H1 (cell line): ENCODE results near the gene CUX1.

Experiments used
- CTCF ChIP-seq, 3 experiments: IDR thresholded peaks; 1 replicate in 2 of 3; 2 replicates in 1 of 3; pipeline versions ENCODE4 v1.5.1 to v1.6.1; 2011; ENCODE audit warnings: low read length in 3 of 3, mild to moderate bottlenecking in 3 of 3, inconsistent platforms in 2 of 3, low read depth in 1 of 3, moderate library complexity in 1 of 3; ENCODE audit not compliant: insufficient read depth in 1 of 3; ENCODE audit errors: control extremely low read depth in 1 of 3
- EP300 ChIP-seq, 2 experiments: IDR thresholded peaks; 1 replicate in 1 of 2; 2 replicates in 1 of 2; pipeline ENCODE4 v1.6.1; 2011 to 2012; ENCODE audit warnings: low read depth in 2 of 2, low read length in 2 of 2, mild to moderate bottlenecking in 2 of 2, borderline replicate concordance in 1 of 2, inconsistent platforms in 1 of 2, moderate library complexity in 1 of 2
- EZH2 ChIP-seq: fragments of 200-600 bp; sonication (generic); IDR thresholded peaks from 2 replicates; pipeline ENCODE4 v1.7.1; 2012; ENCODE audit warnings: low read depth, mild to moderate bottlenecking, moderate library complexity, low read length, inconsistent platforms; ENCODE audit not compliant: severe bottlenecking
- TBP ChIP-seq: IDR thresholded peaks from 2 replicates; pipeline ENCODE4 v1.6.1; 2011; ENCODE audit warnings: low read depth, low read length, improper control_type of control experiment

- TF ChIP-seq CTCF (IDR thresholded peaks at IDR 0.05; ENCODE audit: control extremely low read depth in 1 of 3, insufficient read depth in 1 of 3, low read depth in 1 of 3, low read length in 3 of 3) (no peak), EZH2 (no peak), TBP (no peak), EP300 (IDR thresholded peaks at IDR 0.05; ENCODE audit: borderline replicate concordance in 1 of 2, low read depth in 2 of 2, low read length in 2 of 2) (no peak)
Observed at GRCh38 chr7:101937717-101938514, 120.5 kb downstream of the CUX1 start.
